GF-D8 (cell line): Measurements from ENCODE around the gene MSLN.
"Not testable (repeated sequence)": the region's sequence is repeated elsewhere in the genome, so short reads cannot be mapped to it uniquely, and the experiment has no call there.

Experiments used
- DNase-seq: peaks from one replicate; lab custom pipeline; 2025; lab: John Stamatoyannopoulos, UW

Gene MSLN

DNA sequence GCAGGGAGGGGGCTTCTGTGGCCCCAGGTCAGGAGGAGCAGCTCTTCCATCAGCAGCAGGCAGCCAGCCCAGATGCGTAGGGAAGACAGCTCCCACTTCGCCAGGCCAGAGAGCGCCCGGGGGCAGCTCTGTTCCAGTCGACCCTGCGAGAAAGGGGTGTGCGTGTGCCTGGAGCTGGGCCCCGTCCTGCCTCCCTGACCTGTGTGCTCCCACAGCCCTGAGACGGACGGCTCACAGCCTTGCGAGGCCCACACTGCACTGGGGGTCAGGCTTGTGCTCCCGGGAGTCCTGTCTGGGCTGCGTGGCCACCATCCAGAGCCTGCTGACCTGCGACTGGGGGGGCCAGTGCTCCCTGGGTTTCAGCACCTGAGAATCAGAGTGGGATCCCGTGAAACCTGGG, 469 bp upstream of the MSLN start:
- no peak for DNase-seq

GRCh38 chr16:761625-762513, 1.3 kb downstream of the MSLN start:
- DNase-seq: no peak

- no peak for DNase-seq
Measured at GRCh38 chr16:762595-763268, 2.2 kb downstream of the MSLN start.

- no peak for DNase-seq
Measured at GRCh38 chr16:763369-764183, 3.0 kb downstream of the MSLN start.

DNA sequence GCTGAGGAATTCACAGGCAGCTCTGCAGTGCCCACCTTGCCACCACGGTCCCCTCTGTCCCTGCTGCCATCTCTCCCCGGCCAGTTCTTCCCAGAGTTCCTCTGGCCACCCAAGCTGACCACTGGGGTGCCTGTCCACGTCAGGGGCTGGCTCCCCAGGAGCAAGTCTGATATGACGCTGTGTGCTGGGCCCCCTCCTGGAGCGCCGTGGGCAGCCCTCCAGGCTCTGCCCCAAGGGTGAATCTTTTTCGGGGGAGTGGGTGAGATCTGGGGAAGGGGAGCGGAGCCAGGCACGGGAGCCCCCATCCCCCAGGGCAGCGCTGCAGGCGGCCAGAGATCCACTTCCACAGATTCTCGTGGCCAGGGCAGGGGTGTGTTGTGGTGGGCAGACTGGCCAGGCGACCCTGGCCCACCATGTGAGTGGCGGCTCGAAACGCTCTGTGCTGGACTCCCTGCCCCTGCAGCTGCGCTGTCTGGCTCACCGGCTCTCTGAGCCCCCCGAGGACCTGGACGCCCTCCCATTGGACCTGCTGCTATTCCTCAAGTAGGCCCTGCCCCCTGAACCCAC, 3.7 kb downstream of the MSLN start:
- DNase-seq: no peak

GRCh38 chr16:764848-765487, 4.4 kb downstream of the MSLN start:
- no peak for DNase-seq

- DNase-seq: no peak
Measured at GRCh38 chr16:765488-765865, 4.9 kb downstream of the MSLN start.

- no peak for DNase-seq
Measured at GRCh38 chr16:766008-766819, 5.7 kb downstream of the MSLN start.

- DNase-seq: no peak
Measured at GRCh38 chr16:766820-767640, 6.5 kb downstream of the MSLN start.

DNA sequence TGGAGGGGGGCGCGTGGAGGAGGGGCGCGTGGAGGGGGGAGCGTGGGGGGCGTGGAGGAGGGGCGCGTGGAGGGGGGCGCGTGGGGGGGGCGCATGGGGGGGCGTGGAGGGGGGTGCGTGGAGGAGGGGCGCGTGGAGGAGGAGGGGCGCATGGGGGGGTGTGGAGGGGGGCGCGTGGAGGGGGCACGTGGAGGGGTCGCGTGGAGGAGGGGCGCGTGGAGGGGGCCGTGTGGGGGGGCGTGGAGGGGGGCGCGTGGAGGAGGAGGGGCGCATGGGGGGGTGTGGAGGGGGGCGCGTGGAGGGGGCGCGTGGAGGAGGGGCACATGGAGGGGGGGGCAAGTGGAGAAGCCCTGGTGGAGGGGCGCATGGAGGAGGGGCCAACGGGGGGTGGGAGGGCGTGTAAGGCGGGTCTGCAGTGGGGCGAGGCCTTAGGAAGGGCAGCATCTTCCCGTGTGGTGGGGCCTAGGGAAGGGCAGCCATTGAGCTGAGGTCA, 7.3 kb downstream of the MSLN start:
- DNase-seq: no peak

GRCh38 chr16:768428-768827, 7.9 kb downstream of the MSLN start:
- no peak for DNase-seq

- DNase-seq: no peak
Measured at GRCh38 chr16:769184-769784, 8.8 kb downstream of the MSLN start.

GRCh38 chr16:769934-770333, 9.4 kb downstream of the MSLN start:
- no peak for DNase-seq

GRCh38 chr16:770411-770810, 9.9 kb downstream of the MSLN start:
- DNase-seq: no peak

GRCh38 chr16:772959-773358, 12.4 kb downstream of the MSLN start:
- DNase-seq: no peak

DNA sequence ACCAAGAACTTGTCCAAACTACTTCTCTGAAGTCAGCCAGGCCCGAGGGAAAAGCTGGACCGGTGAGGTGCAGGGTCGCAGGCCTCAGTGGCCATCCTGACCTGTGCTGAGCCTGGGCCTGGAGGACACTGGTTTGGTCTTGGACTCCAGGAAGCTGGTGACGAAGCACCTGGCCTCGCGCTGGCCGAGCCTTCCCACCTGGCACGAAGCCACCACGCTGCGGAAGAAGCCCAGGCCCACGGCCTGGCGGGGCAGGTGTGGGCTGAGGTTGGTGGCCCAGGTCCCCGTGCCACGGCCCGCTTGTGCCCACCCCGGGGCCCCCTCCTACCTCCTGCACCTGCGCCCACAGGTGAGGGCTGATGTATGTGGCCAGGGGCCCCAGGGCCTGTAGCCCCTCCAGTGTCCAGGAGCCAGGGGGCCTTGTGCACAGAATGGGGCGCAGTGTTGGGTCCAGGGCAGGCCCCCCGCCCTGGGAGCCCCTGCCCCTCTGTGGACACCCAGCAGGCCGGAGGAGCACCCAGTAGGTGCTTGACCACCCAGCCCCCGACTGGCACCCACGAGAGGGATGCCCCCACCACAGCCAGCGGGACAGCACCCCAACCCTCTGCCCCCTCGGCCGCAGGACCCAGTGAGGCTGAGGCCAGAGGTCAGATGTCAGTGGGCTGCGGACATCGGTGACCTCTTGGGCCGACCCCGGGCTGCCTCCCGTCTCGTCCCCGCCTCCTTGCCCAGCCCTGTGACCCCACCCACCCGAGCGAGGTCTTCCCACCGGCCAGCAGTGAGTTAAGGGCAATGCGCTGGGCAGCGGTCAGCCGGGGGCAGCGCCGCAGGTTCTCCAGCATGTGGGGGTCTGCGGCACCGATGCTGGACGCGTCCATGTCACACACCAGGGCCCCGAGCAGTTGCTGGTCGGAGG, 13.8 kb downstream of the MSLN start:
- DNase-seq: no peak

DNA sequence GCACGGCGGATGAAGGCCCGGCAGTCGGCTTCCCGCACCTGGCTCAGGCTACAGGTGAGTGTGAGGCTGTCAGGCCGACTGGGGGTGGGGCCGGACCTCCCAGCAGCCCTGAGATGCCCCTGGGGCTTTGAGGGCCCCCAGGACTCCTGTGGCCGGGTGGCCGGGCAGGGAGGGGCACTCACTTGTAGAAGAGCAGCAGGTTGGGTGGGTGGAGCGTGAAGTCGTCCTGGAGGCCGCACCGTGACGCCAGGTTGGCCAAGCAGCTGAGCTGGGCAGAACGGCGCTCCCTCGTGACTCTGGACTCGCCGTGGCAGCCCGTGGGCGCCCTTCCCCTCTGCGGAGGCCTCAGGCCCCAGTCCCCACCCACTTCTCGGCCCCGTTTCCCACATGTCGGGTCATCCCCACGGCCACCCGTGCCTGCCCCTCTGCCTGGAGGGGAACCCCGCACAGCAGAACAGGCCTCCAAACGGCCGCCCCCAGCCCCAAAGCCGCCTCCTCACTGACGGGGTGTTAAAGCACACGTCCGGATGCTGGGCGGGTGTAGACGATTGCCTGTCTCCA, 14.8 kb downstream of the MSLN start:
- no peak for DNase-seq

GRCh38 chr16:776298-776697, 15.8 kb downstream of the MSLN start:
- not testable (repeated sequence) for DNase-seq
